HG03432 (cell line): Measurements from ENCODE around the gene OPTC.

Source experiments
- ATAC-seq: cut with Tn5 transposase; IDR thresholded peaks from one replicate; pipeline ENCODE4 v1.9.1; 2021; ENCODE audit warnings: mild to moderate bottlenecking, moderate library complexity; ENCODE audit not compliant: unreplicated experiment

OPTC gene

DNA sequence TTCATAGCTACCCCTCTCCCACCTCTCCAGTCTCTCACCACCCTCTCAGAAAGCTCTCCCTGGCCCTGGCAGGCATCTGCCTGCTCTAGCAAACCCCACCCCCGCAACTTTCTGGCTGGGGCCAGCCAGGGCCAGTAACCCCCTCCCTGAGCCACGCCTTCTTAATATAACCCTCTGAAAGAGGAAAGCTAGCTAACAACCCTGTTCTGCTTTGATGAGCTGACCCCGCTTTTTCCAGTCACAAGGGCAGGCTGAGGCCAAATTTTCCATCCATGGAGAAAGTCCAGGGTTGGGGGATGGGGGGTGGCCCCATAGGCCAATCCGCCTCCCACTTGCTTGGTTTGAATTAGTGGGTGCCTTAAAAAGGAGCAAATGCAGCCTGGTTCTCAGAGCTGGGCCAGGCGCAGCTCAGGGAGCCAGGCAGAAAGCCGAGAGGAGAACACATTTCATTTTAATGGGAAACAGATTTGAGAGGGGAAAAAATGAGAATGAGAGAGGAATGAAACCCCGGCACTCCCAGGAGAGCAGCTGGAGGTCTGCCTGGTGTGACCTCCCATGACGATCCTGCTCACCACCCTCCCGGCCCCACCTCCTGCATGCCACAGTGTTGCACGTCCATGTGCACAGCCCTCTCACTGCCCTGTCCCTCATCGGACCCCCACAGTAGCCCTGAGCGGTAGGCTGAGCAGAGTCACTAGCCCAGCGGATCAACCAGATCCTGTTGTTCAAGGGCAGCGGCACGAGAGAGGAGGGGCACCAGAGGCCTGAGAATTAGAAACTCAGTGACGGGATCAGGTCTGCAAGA lies 62.3 kb downstream of the OPTC start:
- ATAC-seq = no peak

DNA sequence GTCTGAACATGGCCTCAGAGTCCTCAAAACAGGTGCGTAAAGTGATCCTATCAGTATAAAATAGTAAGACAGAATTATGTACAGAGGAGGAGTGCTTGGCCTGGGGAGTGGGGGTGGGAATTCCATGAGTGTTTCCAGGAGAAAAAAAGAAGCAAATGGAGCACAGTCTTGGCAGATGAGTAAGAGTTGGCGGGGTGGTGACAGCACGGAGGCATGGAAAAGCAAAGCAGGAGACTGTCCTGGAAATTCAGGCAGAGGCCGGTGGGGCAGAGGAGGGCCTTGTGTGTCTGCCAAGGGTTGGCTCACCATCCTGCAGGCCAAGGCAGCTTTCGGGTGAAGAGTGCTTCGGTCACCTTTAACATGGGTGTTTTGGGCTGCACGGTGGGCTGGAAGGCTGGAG lies 63.4 kb downstream of the OPTC start:
- ATAC-seq = no peak

DNA sequence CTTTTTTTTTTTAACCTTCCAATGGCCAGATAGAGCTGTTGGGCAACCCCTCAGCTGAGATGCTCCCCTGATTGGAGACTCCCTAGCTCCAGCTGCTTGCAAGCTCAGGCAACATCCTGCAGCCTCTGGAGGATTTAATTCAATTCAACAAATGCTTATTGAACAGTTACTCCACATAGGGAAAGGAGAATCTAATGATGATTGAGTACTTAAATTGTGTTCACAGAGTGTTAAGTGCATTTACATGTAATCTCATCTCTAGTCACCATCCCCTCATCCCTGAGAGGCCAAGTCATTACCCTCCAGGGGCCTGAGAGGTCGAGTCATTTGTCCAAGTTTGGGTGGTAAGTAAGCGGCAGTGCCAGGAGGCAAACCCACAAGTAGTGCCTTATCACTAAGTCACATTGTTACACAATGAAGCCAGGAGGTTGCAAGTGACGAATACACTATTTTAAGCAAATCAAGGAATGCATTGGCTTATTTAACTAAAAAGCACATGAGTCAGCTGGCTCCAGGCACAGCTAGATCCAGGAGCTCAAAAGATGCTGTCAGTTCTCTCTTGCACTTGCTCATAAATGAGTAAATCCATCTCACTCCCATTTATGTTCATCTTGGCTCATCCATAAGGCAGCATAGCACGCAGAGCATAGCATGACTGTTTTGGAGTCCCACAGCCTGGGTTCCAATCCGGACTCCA lies 64.3 kb downstream of the OPTC start:
- ATAC-seq = no peak
